PC-9 (cell line): ENCODE results near the gene TMEM109.

Experiments used
- EZH2 ChIP-seq: fragments of 200-600 bp; sonication (generic); IDR thresholded peaks from 2 replicates; pipeline ENCODE4 v1.8.0; 2017; ENCODE audit warnings: antibody characterized with exemption, low read depth
- TF ChIP-seq, protein P1 (sequence below): fragments of 200-600 bp; sonication (generic); conservative IDR thresholded peaks from 2 replicates; pipeline ENCODE4 v1.6.1; 2017; ENCODE audit warnings: mixed run types, antibody characterized with exemption, mild to moderate bottlenecking, moderate library complexity

DNA sequence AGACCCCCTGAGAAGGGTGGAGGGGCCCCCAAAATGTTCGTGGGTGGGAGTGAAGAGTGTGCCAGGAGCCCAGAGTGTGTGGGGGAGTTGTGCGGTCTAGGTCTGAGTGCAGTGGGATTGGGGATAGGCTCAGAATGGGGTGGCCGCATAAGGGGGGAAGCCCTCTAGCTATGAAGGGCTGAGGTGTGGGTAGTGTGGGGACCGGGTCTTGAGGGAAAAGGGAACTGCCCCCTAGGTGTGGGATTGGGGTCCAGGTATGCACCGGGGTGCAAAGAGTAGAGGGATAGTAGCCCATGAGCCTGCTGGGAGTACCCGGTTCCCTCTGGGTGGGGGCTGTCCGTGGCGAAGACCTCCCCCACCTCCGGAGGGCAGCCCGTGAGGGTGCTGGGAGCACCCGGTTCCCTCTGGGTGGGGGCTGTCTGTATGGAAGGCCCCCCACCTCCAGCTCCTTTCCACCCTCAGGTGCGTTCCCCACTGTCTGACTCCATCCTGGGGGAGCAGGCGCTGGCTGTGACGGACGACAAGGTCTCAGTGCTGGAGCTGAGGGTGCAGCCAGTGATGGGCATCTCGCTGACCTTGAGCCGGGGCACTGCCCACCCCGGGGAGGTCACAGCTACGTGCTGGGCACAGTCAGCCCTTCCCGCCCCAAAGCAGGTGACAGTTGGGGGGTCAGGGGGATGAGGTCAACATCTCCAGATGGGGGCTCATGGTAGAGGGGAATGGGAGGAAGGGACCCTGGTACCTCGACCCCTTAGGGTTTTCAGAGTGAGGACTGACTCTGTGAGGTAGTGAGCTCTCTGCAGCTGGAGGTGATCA, 21.0 kb downstream of the TMEM109 start:
- TF ChIP-seq EZH2 = no peak
- TF ChIP-seq, protein P1, sequence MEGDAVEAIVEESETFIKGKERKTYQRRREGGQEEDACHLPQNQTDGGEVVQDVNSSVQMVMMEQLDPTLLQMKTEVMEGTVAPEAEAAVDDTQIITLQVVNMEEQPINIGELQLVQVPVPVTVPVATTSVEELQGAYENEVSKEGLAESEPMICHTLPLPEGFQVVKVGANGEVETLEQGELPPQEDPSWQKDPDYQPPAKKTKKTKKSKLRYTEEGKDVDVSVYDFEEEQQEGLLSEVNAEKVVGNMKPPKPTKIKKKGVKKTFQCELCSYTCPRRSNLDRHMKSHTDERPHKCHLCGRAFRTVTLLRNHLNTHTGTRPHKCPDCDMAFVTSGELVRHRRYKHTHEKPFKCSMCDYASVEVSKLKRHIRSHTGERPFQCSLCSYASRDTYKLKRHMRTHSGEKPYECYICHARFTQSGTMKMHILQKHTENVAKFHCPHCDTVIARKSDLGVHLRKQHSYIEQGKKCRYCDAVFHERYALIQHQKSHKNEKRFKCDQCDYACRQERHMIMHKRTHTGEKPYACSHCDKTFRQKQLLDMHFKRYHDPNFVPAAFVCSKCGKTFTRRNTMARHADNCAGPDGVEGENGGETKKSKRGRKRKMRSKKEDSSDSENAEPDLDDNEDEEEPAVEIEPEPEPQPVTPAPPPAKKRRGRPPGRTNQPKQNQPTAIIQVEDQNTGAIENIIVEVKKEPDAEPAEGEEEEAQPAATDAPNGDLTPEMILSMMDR = no peak
